Spinal cord (tissue), 10 donors: ENCODE measurements around the gene PARD3B. TPM values are rescaled to one million over a fixed set of nuclear protein-coding genes. Genes with fewer than 3 reads are reported as not detected.
A peak's percentile ranks its signal among the peaks of the same experiment; 100 is the strongest.

ENCODE experiments used
- DNase-seq, 6 donors: peaks; one replicate each; pipeline versions ENCODE4 v3.0.0 to v3.0.0-alpha.2; 2013 to 2015; ENCODE audit warnings: low spot score in 6 of 6, low read depth in 4 of 6
- H3K27ac ChIP-seq: one replicate; pipeline ENCODE4 v1.5.1; 2013; ENCODE audit warnings: low read depth, low read length, control low read depth
- H3K27me3 ChIP-seq: one replicate; pipeline ENCODE4 v1.6.1; 2013; ENCODE audit warnings: low read length; ENCODE audit not compliant: control insufficient read depth, insufficient read depth
- H3K36me3 ChIP-seq: one replicate; pipeline ENCODE4 v1.6.1; 2013; ENCODE audit warnings: low read length; ENCODE audit not compliant: control insufficient read depth, insufficient read depth
- H3K4me1 ChIP-seq: one replicate; pipeline ENCODE4 v1.6.1; 2013; ENCODE audit warnings: low read length; ENCODE audit not compliant: control insufficient read depth, insufficient read depth
- H3K4me3 ChIP-seq: one replicate; pipeline ENCODE4 v1.5.1; 2013; ENCODE audit warnings: low read depth, low read length, control low read depth
- H3K9me3 ChIP-seq: one replicate; pipeline ENCODE4 v1.6.1; 2013; ENCODE audit warnings: low read length; ENCODE audit not compliant: control insufficient read depth, insufficient read depth
- WGBS: methylation state at CpG from one replicate; pipeline ENCODE4 v1.1.5; 2013; ENCODE audit warnings: missing lambda C conversion rate; ENCODE audit not compliant: insufficient coverage; 5-methylcytosine and 5-hydroxymethylcytosine counted together
- polyA plus RNA-seq, 2 donors: library from polyadenylated mRNA; unstranded; fragments of 120-200 nt; gene quantifications; one replicate each; pipeline ENCODE4 v1.2.1, GENCODE V29; 2013; ENCODE audit not compliant: insufficient read length in 2 of 2
- total RNA-seq, 2 donors: library from RNA; depleted of rRNA in 1 of 2; stranded (reverse); fragments of 120-200 nt in 1 of 2; fragments of >200 nt in 1 of 2; gene quantifications; one replicate each; pipeline versions ENCODE4 v1.2.3 to v1.2.4, GENCODE V29; 2013 to 2014
- donor health status: healthy.

Gene PARD3B
- total and polyA plus RNA-seq, 4 donors = 10.8 to 34.6 (median 22.1) TPM

GRCh38 chr2:205128726-205129125 is 583.5 kb downstream of the PARD3B start:
- no peak for DNase-seq
- Histone ChIP-seq H3K9me3 (no peaks in the 10 kb centered on the region), H3K4me3 (no peak overlapping the region), H3K36me3 (no peaks in the 10 kb centered on the region), H3K27me3 (no peaks in the 10 kb centered on the region), H3K27ac (no peak overlapping the region), H3K4me1 (no peaks in the 10 kb centered on the region)

GRCh38 chr2:205129531-205129930 is 584.3 kb downstream of the PARD3B start:
- Histone ChIP-seq H3K27ac (no peak overlapping the region), H3K4me3 (no peak overlapping the region), H3K27me3 (no peaks in the 10 kb centered on the region), H3K9me3 (no peaks in the 10 kb centered on the region), H3K4me1 (no peaks in the 10 kb centered on the region), H3K36me3 (no peaks in the 10 kb centered on the region)
- no CpG with 5 or more reads among the region's 5 CpGs for WGBS
- no peak for DNase-seq

GRCh38 chr2:205130111-205130829 is 585.0 kb downstream of the PARD3B start:
- WGBS = 86% methylated on average over 1 of the region's 4 CpGs
- no peak overlapping the region for H3K27ac ChIP-seq
- no peak for DNase-seq

GRCh38 chr2:205133544-205133943 is 588.3 kb downstream of the PARD3B start:
- WGBS = no CpG with 5 or more reads among the region's 1 CpG
- no peaks in the 10 kb centered on the region for H3K27me3 ChIP-seq
- no peak for DNase-seq

More at GRCh38 chr2:205130111-205130829, 585.0 kb downstream of the PARD3B start:
- H3K4me3 ChIP-seq = no peak overlapping the region
- no peaks in the 10 kb centered on the region for H3K9me3 ChIP-seq
- H3K4me1 ChIP-seq = no peaks in the 10 kb centered on the region
- H3K36me3 ChIP-seq = no peaks in the 10 kb centered on the region
- no peaks in the 10 kb centered on the region for H3K27me3 ChIP-seq

GRCh38 chr2:205138735-205139134 is 593.5 kb downstream of the PARD3B start:
- peak in 1 of 6 donors; percentile 29 for DNase-seq
- peaks cover 3% of the 10 kb centered on the region for H3K4me1 ChIP-seq
- H3K36me3 ChIP-seq = no peaks in the 10 kb centered on the region
- H3K9me3 ChIP-seq = no peaks in the 10 kb centered on the region
- no peak overlapping the region for H3K4me3 ChIP-seq
- H3K27me3 ChIP-seq = no peaks in the 10 kb centered on the region
- no peak overlapping the region for H3K27ac ChIP-seq
- WGBS = no CpG with 5 or more reads among the region's 2 CpGs

More at GRCh38 chr2:205133544-205133943, 588.3 kb downstream of the PARD3B start:
- no peaks in the 10 kb centered on the region for H3K9me3 ChIP-seq
- H3K36me3 ChIP-seq = no peaks in the 10 kb centered on the region
- H3K4me3 ChIP-seq = no peak overlapping the region
- no peak overlapping the region for H3K27ac ChIP-seq
- no peaks in the 10 kb centered on the region for H3K4me1 ChIP-seq

GRCh38 chr2:205139822-205140463 is 594.7 kb downstream of the PARD3B start:
- no peaks in the 10 kb centered on the region for H3K9me3 ChIP-seq
- peaks cover 3% of the 10 kb centered on the region for H3K4me1 ChIP-seq
- H3K27me3 ChIP-seq = no peaks in the 10 kb centered on the region
- no peaks in the 10 kb centered on the region for H3K36me3 ChIP-seq
- no peak overlapping the region for H3K4me3 ChIP-seq
- DNase-seq = peak in 2 of 6 donors; percentile 44 to 68
- H3K27ac ChIP-seq = no peak overlapping the region
- 18% methylated on average over 5 of the region's 8 CpGs for whole genome bisulfite sequencing

- no CpG with 5 or more reads among the region's 1 CpG for WGBS
- Histone ChIP-seq H3K27me3 (no peaks in the 10 kb centered on the region), H3K27ac (no peak overlapping the region), H3K4me1 (peaks cover 3% of the 10 kb centered on the region), H3K36me3 (no peaks in the 10 kb centered on the region), H3K9me3 (no peaks in the 10 kb centered on the region), H3K4me3 (no peak overlapping the region)
- peak in 1 of 6 donors; percentile 47 for DNase-seq
Observed at GRCh38 chr2:205141381-205141780, 596.1 kb downstream of the PARD3B start.

- no peak for DNase-seq
- Histone ChIP-seq H3K36me3 (no peaks in the 10 kb centered on the region), H3K4me3 (no peak overlapping the region), H3K27me3 (no peaks in the 10 kb centered on the region), H3K9me3 (no peaks in the 10 kb centered on the region), H3K27ac (no peak overlapping the region), H3K4me1 (no peaks in the 10 kb centered on the region)
- WGBS = 99% methylated on average over 5 of the region's 6 CpGs
Observed at GRCh38 chr2:205145888-205146287, 600.6 kb downstream of the PARD3B start.

- Histone ChIP-seq H3K27me3 (no peaks in the 10 kb centered on the region), H3K4me1 (no peaks in the 10 kb centered on the region), H3K9me3 (no peaks in the 10 kb centered on the region), H3K4me3 (no peak overlapping the region), H3K36me3 (no peaks in the 10 kb centered on the region), H3K27ac (no peak overlapping the region)
- WGBS = 33% methylated on average over 1 of the region's 2 CpGs
- peak in 2 of 6 donors; percentile 32 to 74 for DNase-seq
Observed at GRCh38 chr2:205148755-205149154, 603.5 kb downstream of the PARD3B start.

GRCh38 chr2:205156457-205156856 is 611.2 kb downstream of the PARD3B start:
- no peaks in the 10 kb centered on the region for H3K9me3 ChIP-seq
- DNase-seq = no peak
- no peak overlapping the region for H3K27ac ChIP-seq
- WGBS = no CpG with 5 or more reads among the region's 1 CpG
- no peaks in the 10 kb centered on the region for H3K36me3 ChIP-seq
- H3K27me3 ChIP-seq = no peaks in the 10 kb centered on the region
- H3K4me1 ChIP-seq = no peaks in the 10 kb centered on the region
- H3K4me3 ChIP-seq = no peak overlapping the region
